Measurements from ENCODE around the gene CCDC6. TPM values are rescaled to one million over a fixed set of nuclear protein-coding genes. Genes with fewer than 3 reads are reported as not detected.

The CCDC6 gene
- total and polyA plus RNA-seq, 2 experiments from 2014 or later: 22.3 to 49.8 TPM

DNA sequence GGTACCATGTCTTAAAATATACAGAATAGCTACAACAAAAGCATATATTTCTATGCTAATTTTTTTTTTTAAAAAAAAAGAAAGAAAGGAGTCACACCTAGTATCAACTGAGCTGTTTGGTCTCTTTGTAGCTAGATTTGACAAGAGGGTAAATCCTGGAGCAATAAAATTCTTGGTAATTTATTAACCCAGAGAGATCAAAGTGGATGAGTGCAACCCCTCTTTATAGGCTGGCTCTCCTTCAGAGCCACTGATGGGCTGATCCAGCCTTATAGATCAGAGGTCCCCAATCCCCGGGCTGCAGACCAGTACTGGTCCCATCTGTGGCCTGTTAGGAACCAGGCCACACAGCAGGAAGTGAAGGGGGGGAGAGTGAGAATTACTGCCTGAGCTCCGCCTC is 133.3 kb downstream of the CCDC6 start:
- H3K4me1 ChIP-seq (ENCODE audit: insufficient read depth): no peaks in the 10 kb centered on the region
- no peaks in the 10 kb centered on the region for H4K20me1 ChIP-seq (ENCODE audit: insufficient read depth, poor library complexity, severe bottlenecking)
- H3K9me3 ChIP-seq (ENCODE audit: low read depth): no peaks in the 10 kb centered on the region
- H3K27me3 ChIP-seq: no peaks in the 10 kb centered on the region
- H3K27ac ChIP-seq: no peak overlapping the region
- H3K4me3 ChIP-seq: no peak overlapping the region
- H3K4me2 ChIP-seq: no peak overlapping the region
- TF ChIP-seq, protein P1, sequence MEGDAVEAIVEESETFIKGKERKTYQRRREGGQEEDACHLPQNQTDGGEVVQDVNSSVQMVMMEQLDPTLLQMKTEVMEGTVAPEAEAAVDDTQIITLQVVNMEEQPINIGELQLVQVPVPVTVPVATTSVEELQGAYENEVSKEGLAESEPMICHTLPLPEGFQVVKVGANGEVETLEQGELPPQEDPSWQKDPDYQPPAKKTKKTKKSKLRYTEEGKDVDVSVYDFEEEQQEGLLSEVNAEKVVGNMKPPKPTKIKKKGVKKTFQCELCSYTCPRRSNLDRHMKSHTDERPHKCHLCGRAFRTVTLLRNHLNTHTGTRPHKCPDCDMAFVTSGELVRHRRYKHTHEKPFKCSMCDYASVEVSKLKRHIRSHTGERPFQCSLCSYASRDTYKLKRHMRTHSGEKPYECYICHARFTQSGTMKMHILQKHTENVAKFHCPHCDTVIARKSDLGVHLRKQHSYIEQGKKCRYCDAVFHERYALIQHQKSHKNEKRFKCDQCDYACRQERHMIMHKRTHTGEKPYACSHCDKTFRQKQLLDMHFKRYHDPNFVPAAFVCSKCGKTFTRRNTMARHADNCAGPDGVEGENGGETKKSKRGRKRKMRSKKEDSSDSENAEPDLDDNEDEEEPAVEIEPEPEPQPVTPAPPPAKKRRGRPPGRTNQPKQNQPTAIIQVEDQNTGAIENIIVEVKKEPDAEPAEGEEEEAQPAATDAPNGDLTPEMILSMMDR (IDR thresholded peaks at IDR 0.05; ENCODE audit: poor library complexity): no peak
- TF ChIP-seq EZH2phosphoT487 (IDR thresholded peaks at IDR 0.05; ENCODE audit: low read depth, severe bottlenecking, unreplicated experiment) (no peak), EZH2 (IDR thresholded peaks at IDR 0.05; ENCODE audit: borderline replicate concordance) (no peak)
- H2AFZ ChIP-seq: no peak overlapping the region
- H3K9me2 ChIP-seq (replicated peaks; ENCODE audit: insufficient read depth): no peaks in the 10 kb centered on the region
- no peaks in the 10 kb centered on the region for H3K79me2 ChIP-seq
- H3K36me3 ChIP-seq (replicated peaks; ENCODE audit: insufficient read depth, low read depth): no peaks in the 10 kb centered on the region
- DNase-seq (ENCODE audit: low spot score): no peak
- WGBS (ENCODE audit: low lambda C conversion rate, missing lambda C conversion rate): 50% methylated on average over 2 of the region's 2 CpGs

DNA sequence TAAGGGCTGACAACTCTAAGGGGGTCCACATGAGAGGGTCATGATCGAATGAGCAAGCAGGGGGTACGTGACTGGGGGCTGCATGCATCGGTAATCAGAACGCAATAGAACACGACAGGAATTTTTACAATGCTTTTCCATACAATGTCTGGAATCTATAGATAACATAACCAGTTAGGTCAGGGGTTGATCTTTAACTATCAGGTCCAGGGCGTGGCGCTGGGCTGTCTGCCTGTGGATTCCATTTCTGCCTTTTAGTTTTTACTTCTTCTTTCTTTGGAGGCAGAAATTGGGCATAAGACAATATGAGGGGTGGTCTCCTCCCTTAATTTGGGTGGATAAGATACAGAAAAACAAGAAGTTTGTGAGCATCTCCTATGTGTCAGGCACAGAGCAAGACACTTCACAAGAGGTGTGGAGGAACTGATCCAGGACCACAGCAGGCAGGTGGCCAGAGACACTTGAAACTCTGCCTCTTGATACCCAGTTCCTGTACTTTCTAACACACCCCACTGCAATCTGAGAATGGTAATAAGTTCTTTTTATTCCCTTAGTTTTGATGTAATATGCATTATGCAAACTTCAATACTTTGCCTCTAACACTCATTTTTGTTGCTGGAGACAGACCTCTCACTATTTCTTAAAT is 135.1 kb downstream of the CCDC6 start:
- Histone ChIP-seq H3K79me2 (no peaks in the 10 kb centered on the region), H2AFZ (no peak overlapping the region), H3K9me2 (replicated peaks; ENCODE audit: insufficient read depth) (no peaks in the 10 kb centered on the region), H3K9me3 (ENCODE audit: low read depth) (no peaks in the 10 kb centered on the region), H3K4me3 (no peak overlapping the region), H3K27me3 (no peaks in the 10 kb centered on the region), H3K4me2 (no peak overlapping the region), H3K36me3 (replicated peaks; ENCODE audit: insufficient read depth, low read depth) (no peaks in the 10 kb centered on the region), H4K20me1 (ENCODE audit: insufficient read depth, poor library complexity, severe bottlenecking) (no peaks in the 10 kb centered on the region), H3K27ac (no peak overlapping the region), H3K4me1 (ENCODE audit: insufficient read depth) (no peaks in the 10 kb centered on the region)
- no peak for DNase-seq (ENCODE audit: low spot score)
- TF ChIP-seq, protein P1 (IDR thresholded peaks at IDR 0.05; ENCODE audit: poor library complexity): no peak
- TF ChIP-seq EZH2phosphoT487 (IDR thresholded peaks at IDR 0.05; ENCODE audit: low read depth, severe bottlenecking, unreplicated experiment) (no peak), EZH2 (IDR thresholded peaks at IDR 0.05; ENCODE audit: borderline replicate concordance) (no peak)
- 92% methylated on average over 7 of the region's 7 CpGs for WGBS (ENCODE audit: low lambda C conversion rate, missing lambda C conversion rate)

DNA sequence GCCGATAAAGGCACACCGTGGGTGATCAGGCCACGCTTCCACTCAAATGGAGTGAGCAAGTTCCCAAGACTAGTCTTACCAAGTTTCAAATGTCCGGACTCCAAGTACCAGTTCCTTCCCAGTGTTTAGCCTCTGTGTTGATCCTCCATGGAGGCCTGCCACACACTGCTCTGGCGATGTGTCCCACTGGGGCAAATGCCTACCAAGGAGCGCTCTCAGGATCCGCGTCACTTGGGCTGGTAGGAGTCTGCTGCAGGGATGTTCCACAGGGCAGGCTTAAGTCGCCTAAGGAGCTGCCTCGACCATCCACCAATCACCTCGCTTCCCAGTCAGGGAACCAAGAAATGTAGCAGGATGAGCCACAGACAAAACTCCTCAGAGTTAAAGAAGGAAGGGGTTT is 135.7 kb downstream of the CCDC6 start:
- WGBS (ENCODE audit: low lambda C conversion rate, missing lambda C conversion rate): 95% methylated on average over 11 of the region's 11 CpGs
- Histone ChIP-seq H3K4me2 (no peak overlapping the region), H3K36me3 (replicated peaks; ENCODE audit: insufficient read depth, low read depth) (no peaks in the 10 kb centered on the region), H3K79me2 (no peaks in the 10 kb centered on the region), H4K20me1 (ENCODE audit: insufficient read depth, poor library complexity, severe bottlenecking) (no peaks in the 10 kb centered on the region), H3K9me3 (ENCODE audit: low read depth) (no peaks in the 10 kb centered on the region), H3K27me3 (no peaks in the 10 kb centered on the region), H3K4me3 (no peak overlapping the region), H3K4me1 (ENCODE audit: insufficient read depth) (no peaks in the 10 kb centered on the region), H3K27ac (no peak overlapping the region), H2AFZ (no peak overlapping the region), H3K9me2 (replicated peaks; ENCODE audit: insufficient read depth) (no peaks in the 10 kb centered on the region)
- TF ChIP-seq, protein P1 (IDR thresholded peaks at IDR 0.05; ENCODE audit: poor library complexity): no peak
- TF ChIP-seq EZH2phosphoT487 (IDR thresholded peaks at IDR 0.05; ENCODE audit: low read depth, severe bottlenecking, unreplicated experiment) (no peak), EZH2 (IDR thresholded peaks at IDR 0.05; ENCODE audit: borderline replicate concordance) (no peak)
- no peak for DNase-seq (ENCODE audit: low spot score)
